Effector CD8-positive, alpha-beta T cell (primary cell): Measurements from ENCODE around the gene ADAMTS17.

Source experiments
- DNase-seq: peaks from one replicate; lab custom pipeline; 2025; lab: John Stamatoyannopoulos, UW

Gene ADAMTS17

DNA sequence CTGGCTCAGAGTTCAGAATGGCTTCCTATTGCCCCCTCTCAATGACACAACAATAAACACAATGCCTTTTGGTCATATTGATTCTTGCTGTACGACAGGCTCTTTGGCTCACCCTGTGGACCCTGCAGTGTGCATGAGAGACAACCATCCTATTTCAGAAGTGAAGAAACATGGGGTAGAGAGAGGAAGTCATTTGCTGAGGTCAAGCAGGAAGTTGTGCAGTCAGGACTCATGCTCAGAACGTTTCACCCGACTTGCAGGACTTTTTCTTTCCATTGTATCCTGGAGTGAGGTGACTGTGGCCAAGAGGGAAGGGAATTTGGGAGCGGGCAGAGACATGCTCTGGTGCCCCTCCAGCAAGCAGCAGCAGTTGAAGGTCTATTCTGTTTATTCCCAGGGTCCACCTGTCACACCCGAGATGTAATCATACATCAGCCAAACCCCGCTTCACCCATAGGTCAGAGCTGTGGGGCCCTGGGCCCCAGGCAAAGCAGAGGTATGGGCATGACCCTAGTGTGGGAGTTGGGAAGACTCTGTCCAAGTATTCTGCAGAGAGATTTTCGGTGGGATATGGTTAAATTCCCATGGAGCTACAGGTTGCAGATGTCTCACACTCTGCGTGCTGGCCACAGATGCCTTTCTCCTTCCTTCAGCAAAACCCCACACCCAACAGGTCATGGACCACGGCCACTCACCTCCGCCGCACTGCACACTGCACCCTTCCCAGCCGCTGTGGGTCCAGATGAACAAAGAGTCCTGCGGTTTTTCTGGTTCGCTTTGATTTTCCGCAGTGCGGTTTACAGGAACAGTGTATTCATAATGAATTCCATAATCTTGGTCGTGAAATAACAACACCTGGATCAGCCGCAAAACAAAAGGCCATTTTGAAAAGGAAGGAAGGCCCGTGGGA lies 290.6 kb downstream of the ADAMTS17 start:
- DNase-seq, result no peak

DNA sequence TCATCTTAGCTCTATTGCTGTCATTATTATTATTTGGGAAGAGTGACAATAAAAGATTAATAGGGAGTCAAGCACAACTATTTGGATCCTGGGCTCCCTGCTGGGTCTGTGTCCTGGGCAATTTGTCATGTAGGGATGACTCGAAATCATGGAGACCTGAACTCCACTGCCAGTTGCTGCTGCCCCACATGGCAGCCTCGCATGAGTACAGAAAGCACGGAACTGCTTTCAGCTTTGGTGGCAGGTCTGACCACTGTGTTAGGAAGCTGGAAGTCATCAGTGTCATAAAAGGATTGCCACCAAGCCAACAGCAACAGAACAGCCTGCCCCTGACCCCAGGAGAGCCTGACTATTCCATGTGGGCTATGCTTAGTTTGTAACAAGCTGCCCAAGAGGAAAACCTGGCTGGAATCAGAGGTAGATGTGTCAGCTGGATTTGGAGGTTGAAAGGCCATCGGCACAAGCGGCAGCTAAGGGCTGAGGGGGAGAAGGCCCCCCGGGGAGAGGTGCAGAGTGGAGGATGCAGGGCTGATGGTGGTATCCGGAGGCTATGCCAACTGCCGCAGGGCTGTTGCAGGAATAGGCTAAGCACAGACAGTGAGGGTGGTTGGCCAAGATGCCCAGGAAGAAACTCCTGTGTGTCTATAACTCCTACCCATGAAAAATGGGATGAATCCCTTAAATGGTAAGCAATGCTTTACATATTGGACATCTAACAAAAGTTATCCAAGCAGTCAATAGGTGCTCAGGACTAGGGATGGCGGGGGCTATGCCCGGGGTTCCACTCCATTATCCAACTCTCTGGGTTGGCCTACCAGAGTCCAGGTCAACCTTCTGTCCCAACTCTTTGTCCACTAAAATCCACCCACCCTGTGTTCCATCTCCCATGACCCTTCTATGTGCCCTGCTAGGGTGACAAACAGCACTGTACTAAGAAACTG lies 291.6 kb downstream of the ADAMTS17 start:
- no peak for DNase-seq

DNA sequence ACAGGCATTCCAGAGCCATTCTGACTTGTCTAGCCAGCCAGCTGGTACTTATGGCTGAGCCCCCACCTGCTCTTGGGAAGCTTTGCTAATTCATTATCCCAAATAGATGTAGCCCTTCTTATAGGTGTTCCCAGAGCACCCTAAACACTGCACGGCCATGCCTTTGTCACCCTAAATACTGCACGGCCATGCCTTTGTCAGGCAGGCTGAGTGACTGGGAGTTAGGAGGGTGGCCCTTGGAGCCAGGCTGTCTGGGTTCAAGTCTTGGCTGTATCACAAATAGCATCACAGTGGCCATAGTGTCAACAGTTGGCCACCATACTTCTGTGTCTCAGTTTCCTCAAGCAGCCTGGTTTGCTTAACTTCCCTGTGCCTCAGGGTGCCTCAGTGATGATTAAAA lies 292.3 kb downstream of the ADAMTS17 start:
- no peak for DNase-seq

DNA sequence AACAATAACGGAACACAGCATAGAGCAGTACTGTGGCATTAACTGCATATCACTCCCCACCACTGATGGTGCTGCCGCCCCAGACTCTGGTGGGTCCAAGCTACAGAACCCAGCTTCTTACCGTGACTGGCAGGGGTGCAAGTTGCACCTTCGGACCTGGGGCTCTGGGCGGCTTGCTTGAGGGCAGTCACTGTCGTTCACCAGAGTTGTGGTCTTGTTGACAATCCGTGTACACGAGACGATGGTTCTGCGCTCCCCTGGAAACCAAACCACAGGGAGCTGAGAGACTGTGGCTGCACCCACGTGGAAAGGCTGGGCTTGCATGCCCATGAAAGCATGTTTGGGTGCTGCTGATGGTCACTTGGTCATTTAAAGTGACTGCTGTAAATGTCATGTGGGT lies 293.0 kb downstream of the ADAMTS17 start:
- DNase-seq, result no peak

DNA sequence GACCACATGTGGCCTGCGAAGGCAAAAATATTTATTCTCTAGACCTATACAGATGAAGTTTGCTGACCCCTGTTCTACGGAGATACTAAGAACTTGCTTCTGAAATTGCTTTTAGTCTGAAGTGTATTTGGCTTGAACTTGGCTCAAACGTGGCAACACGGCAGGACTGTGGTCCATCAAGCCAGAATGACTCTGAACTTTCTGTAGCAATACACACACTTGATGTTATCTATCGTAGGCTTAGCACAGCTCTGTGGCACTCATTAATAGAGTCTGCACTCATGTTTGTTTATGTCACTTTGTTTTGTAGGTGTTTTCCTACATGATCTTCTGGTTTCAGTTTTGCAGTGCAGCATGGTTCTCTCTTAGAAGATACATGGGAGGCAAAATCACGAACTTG lies 298.1 kb downstream of the ADAMTS17 start:
- DNase-seq, result no peak

DNA sequence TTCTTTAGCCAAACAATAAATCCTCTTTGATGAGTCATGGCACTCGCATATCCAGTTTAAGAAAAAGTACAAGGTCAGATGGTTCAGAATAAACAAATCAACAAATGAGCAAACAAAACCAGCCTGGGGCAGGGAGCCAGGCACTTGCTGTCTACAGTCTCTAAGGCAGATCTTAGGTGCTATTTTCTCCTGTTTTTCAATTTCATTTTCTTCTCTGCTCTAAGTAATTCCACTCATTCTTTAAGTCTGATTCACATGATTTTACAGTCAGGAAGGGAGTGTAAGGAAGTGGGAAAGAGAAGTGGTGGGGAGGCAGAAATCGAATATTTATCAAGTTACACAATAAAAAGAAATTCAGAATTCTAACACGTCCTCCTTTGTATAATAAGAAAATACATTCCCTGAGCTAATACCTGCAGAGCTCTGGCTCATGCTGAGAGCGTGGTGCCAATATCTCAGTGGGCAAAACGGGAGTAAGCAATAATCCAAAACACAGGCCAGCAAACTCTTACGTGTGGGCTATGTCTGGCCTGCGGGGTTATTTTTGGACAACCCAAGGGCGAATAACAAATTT lies 298.6 kb downstream of the ADAMTS17 start:
- no peak for DNase-seq

DNA sequence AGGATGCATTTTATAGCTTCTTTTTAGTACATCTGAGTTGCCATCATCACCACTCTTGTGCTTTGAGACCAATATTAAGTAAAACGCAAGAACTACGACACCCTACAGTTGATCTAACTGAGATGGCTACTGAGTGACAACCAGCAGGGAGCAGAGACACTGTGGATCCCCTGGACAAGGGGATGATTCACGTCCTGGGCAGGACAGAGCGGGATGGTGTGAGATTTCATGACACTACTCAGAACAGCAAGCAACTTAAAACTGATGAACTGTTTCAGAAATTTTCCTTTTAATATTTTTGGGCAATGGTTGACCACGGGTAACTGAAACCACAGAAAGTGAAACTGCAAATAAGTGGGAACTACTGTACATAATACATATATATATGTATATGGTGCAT lies 299.2 kb downstream of the ADAMTS17 start:
- DNase-seq, result no peak

DNA sequence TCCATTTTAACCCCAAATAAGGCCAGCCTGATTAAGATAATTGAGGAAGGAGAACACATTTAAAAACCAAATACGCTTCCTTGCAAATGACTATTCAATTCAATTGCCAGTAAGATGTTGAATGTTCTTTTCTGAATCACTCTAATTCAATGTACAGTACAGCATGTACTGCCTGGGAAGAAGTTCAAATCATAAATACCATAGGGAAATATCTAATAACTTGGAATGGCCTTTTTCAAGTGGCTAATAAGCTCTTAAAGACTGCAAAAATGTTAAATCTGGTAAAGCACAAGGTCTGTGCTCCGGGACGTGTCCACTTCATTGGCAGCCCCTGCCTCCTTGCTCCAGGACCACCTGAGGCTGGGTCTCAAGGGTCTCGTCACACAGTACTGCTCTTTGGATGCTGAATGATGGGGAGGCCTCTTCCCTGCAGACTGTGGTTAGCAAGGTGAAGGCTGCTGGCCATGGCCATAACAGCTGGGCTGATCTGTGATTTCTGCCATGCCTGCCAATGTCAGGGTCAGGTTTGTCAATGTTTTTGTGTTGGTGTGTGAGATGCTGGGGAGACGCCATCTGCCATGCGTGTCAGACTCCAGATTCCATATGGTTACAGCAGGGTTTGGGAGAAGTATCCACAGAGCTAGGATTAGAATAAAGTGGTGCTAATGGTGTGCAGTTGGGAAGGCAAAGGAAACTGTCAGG lies 300.5 kb downstream of the ADAMTS17 start:
- no peak for DNase-seq

DNA sequence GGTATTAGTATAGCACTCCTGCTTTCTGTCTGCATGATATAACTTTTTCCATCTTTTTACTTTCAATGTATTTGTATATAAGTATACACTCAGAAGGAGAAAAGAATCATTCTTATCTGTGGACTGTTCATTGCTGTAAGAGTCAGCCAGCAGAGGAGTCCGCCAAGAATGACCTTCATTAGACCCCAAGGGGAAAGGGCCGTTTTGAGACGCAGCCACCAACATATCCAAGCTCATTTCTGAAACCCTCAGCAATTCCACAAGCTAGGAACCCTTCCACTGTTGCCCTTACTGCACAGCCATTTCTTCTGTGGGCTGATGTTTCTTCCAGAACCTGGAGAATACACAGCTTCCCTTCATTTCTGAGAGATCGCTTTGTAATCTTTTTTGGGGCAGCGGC lies 301.8 kb downstream of the ADAMTS17 start:
- no peak for DNase-seq

DNA sequence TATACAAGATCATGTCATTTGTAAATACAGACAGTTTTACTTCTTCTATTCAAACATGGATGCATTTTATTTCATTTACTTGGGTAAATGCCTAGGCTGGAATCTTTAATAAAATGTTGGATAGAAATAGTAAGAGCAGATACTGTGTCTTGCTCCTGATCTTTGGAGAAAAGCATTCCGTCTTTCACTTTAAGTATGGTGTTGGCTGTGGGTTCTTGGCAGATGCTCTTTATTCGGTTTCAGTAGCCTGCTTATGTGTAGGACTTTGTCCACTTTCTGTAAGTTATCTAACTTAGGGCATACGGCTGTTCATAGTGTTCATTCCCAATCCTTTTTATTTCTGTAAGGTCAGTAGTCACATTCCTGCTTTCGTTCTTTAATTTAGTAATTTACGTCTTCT lies 303.0 kb downstream of the ADAMTS17 start:
- no peak for DNase-seq

DNA sequence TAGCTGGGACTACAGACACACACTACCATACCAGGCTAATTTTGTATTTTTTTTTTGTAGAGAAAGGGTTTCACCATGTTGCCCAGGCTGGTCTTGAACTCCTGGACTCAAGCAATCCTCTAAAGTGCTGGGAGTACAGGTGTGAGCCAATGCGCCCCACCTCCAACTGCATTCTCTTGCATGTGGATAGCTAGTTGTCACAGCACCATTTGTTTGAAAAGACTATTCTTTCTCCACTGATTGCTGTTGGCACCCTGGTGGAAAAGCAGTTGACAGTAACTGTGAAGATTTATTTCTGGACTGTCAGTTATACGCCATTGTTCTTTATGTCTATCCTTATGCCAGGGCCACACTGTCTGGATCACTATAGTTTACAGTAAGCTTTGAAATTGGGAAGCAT lies 303.9 kb downstream of the ADAMTS17 start:
- no peak for DNase-seq

DNA sequence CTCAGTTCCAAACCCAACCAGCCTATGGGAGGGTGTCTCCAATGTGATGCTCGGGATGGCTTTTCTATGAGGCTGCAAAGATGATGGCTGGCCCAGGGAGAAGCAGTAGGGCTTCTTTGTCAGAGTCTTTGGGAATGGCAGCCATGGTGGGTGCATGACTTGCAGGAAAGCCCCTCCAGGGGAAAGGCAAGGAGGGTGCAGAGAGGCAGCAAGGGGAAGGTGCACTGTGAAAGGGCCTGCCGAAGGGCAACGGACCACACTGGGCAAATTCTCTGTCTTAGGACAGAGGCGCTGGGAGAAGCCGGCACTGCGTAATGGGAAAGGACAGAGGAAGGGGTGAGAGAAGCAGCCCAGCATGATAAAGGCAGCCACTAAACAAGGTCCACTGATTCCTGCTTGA lies 305.8 kb downstream of the ADAMTS17 start:
- DNase-seq, result no peak

DNA sequence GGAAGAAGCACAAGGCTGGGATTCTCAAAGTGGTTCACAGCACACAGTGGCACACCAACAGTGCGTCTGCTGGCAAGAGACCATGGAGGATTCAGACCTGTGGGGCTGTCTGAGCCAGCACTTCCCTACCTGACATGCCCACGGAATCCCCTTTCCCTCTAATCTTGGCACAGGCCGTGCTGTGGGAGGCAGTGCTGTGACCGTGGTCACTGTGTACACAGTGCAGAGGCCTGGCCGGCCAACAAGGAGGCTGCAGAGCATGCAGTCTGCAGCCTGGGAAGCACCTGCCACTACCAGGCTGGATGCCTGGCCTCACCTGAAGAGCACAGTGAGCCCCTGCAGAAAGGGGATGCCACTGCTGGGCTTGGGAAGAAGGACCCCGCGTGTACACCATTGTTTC lies 307.6 kb downstream of the ADAMTS17 start:
- no peak for DNase-seq

DNA sequence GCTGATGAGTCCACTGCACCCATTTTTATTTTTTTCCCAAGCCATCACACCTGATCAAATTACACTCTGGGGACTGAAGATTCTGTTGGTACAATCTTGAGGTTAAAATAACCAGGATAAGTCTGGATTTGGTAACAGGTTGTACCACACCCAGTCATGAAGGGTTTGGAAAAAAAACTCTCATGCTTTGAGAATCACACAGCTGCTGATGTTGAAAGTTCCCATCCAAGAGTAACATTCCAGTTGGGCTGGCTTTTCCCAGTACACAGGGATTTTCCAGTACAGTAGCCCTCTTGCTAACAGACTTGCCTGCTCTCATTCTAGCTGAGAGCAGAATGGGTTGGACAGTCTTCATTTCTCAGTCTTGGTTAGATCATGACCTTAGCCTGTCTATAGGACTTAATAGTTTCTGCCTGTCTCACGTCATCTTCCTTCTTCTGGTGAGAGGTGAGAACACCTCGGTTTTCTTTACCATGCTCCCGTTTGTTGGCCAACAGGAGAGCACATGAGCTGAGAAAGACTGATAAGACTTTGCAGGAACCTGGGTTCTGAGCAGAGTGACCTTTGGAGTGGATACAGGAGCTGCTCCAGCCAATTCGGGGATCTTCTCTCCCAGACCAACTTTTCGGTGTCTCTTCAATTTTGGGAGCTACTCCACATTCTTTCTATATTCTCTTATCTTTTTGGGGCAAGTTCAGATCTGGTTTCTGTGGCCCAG lies 308.5 kb downstream of the ADAMTS17 start:
- no peak for DNase-seq

DNA sequence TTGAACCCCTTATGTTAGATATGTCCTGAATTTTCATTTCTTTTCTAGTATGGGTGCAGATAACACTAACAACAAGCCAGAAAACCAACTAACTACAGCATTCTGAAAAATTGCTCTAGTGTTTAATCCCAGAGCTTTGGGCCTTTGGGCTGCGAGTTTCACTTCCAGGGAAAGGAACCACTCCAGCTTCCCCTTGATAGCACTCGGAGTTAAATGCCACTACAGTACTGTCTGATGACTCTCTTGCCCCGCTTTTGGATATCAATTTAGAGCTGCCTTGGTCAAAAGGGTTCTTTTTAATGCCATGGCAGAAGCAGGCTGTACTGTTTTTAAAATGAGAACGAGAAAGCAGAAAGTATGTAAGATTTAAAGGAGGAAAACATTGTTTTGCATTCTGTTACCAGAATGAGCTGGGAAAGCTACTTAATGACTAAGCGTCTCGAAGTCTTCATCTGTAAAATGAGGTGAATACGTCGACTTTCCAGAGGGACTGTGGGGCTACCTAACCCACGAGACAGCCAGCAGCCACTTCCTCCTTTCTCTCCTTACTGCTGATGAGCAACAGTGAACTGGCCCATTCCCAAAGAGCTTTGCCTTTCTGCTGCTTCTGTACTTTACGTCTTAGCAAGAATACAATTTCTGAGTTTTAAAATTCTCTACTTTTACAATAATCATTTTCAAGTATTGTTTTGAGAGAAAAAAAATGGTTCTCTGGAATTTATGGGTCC lies 309.3 kb downstream of the ADAMTS17 start:
- DNase-seq, result no peak

DNA sequence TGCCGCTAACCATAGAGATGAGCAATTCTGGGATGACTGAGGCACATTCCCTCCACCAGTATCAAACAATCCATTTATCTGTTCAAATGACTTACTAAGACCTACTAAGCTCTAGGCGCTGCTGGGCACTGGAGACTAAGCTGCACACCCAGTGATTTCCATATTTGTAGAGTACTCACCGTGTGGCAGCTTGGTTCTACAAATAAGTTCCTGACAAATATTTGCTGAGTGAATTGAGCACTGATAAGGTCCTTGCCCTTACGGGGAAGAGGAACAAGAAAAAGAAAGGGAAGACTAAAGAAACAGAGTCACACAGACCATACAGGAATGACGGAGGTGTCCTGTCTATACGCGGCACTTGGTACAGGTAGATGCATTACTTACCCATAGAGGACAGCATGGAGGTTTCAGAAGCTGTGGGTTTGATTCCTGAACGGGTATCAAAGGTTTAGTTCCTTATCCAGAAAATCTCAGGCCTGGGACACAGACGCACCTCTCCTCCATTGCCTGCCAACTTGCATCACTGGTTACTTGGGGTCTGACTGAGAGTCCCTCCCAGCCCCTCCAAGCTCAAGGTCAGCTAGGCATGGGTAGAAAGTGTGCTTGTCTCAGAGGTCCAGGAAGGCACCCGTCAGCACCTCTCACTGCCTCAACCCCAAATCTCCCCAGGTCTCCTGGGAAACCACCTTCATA lies 310.0 kb downstream of the ADAMTS17 start:
- no peak for DNase-seq

DNA sequence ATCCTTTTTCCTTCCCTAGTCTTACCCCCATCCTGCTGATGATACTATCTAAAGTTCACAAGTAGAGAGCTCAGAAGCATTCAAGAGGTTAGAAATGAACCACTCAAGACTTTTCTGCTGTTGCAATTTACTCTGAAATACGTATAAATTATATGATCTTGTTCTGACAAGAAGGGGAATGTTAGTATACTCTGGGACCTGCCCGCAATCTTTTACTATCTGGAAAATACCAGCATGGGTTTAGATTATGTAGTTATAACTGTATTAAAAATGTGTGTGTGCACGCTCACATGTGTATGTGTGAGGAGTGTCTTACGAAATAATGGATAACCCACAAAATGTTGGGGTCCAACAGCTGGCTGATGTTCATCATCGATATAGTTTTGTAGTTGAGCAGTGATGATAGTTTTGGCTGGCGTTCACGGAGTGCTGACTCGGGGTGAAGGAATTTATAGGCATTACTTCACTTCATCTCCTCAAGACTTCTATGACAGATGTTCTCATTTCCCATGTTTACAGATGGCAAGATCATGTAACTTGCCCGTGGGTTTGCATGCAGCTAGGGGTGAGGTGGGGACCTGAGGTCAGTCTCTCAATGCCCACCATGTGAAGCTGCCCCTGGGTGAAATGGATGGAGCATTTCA lies 311.1 kb downstream of the ADAMTS17 start:
- DNase-seq, result no peak

DNA sequence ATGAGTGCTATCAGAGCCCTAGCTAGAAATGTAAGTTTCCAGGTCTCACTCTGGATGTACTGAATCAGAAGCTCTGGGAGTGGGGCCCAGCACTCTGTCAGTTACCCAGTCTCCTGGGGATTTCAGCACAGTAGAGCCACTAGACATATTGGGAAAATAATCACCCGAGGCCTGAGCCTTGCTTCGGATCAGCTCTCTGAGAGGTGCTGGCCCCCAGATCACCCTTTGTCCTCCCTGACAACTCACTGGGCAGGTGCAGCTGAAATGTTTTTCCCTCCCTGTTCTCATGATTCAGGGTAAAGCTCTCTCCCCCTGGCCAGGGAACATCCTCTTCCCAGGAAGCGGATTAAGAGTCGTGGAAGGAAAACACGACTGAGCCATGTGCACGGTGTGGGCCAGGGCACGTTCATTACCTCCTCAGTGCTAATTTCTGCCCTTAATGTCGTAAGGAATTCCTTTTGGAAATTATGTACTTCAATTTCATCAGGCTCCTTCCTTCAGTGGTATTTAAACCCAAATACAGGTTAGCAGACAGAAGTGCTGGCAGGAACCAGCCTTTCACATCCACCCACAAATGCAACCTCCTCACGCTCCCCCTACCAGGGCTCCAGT lies 311.8 kb downstream of the ADAMTS17 start:
- DNase-seq, result no peak

DNA sequence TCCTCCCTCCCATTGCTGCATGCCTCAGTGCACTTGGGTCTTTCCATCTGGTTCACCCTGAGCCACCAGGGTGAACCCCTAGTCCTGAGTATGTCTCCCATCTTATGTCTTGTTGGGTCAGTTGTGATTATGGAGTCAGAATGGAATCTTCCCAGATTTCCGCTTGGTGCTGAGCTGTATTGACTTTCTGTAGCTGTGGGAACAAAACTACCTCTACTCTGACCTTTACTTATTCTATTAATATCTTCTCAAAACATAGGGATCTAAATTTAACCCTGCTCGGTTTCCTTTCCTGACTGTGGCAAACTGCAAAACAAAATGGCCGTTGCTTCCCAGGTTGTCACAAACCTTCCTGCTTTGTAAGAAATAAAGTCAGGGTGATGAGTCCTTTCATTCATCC lies 312.7 kb downstream of the ADAMTS17 start:
- no peak for DNase-seq
